DND-41 (cell line): ENCODE measurements around the gene LDHAL6B.

Experiments used
- ATAC-seq: fragments of 200-7000 bp; cut with Tn5 transposase; 3 replicates; pipeline ENCODE4 v1.9.1; 2021; ENCODE audit warnings: low read depth; ENCODE audit not compliant: insufficient read depth
- DNase-seq: peaks from one replicate; pipeline ENCODE4 v3.0.0-alpha.2; 2020
- H2AFZ ChIP-seq: 2 replicates; pipeline ENCODE4 v1.6.0; 2012; ENCODE audit warnings: low read depth, low read length
- H3K27ac ChIP-seq: 2 replicates; pipeline ENCODE4 v1.5.1; 2012; ENCODE audit warnings: low read length, inconsistent platforms
- H3K27me3 ChIP-seq: fragments of 200-600 bp; sonication (generic); 2 replicates; pipeline ENCODE4 v1.6.0; 2012; ENCODE audit warnings: low read length, mild to moderate bottlenecking, inconsistent platforms; ENCODE audit not compliant: insufficient read depth, poor library complexity
- H3K36me3 ChIP-seq: 2 replicates; pipeline ENCODE4 v1.5.1; 2012; ENCODE audit warnings: low read length, inconsistent platforms; ENCODE audit not compliant: insufficient read depth
- H3K4me1 ChIP-seq: 2 replicates; pipeline ENCODE4 v1.5.1; 2012; ENCODE audit warnings: mild to moderate bottlenecking, low read length; ENCODE audit not compliant: insufficient read depth
- H3K4me2 ChIP-seq: 2 replicates; pipeline ENCODE4 v1.6.0; 2012; ENCODE audit warnings: mild to moderate bottlenecking, moderate library complexity, low read length, inconsistent platforms; ENCODE audit not compliant: insufficient read depth
- H3K4me3 ChIP-seq, 2 experiments: fragments of 200-600 bp in 1 of 2; shearing (Covaris generic) in 1 of 2; 2 replicates each; pipeline ENCODE4 v1.5.1; 2012 to 2016; ENCODE audit warnings: inconsistent platforms in 2 of 2, low read length in 2 of 2, mild to moderate bottlenecking in 2 of 2, low read depth in 1 of 2, moderate library complexity in 1 of 2
- H3K79me2 ChIP-seq: 2 replicates; pipeline ENCODE4 v1.6.0; 2012; ENCODE audit warnings: low read length, inconsistent platforms; ENCODE audit not compliant: insufficient read depth
- H3K9ac ChIP-seq: 2 replicates; pipeline ENCODE4 v1.6.0; 2012; ENCODE audit warnings: low read depth, mild to moderate bottlenecking, inconsistent platforms, low read length, moderate library complexity
- H3K9me3 ChIP-seq: 2 replicates; pipeline ENCODE4 v1.5.1; 2012; ENCODE audit warnings: low read length, moderate library complexity, mild to moderate bottlenecking, inconsistent platforms; ENCODE audit not compliant: insufficient read depth, severe bottlenecking
- H4K20me1 ChIP-seq: 2 replicates; pipeline ENCODE4 v1.6.0; 2012; ENCODE audit warnings: low read length; ENCODE audit not compliant: insufficient read depth
- EZH2 ChIP-seq: IDR thresholded peaks from 3 replicates; pipeline ENCODE4 v1.6.1; 2012; ENCODE audit warnings: borderline replicate concordance, low read depth, mild to moderate bottlenecking, moderate library complexity, low read length, inconsistent platforms; ENCODE audit not compliant: severe bottlenecking
- TF ChIP-seq, protein P1 (sequence below): IDR thresholded peaks from 2 replicates; pipeline ENCODE4 v1.5.1; 2012; ENCODE audit warnings: borderline replicate concordance, low read length, moderate library complexity, mild to moderate bottlenecking; ENCODE audit not compliant: poor library complexity, severe bottlenecking; ENCODE audit errors: extremely low read depth

LDHAL6B gene

DNA sequence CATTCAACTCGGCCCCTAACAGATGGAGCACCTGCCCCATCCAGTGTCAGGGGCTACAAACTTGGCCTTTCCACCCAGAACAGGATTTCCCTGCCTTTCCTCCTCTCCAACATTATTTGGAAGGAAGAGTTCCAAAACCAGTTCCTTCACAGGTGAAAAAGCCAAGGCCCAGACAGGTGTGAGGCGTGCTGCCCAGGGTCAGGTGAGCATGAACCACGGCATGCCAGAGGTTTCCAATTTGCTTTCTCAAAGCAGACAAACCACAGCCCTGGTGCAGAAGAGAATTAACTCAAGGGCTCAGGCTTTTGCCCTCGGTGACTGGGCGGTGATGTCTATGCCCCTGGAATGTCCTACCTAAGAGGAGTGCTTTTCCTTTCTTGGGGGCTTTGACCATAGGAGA lies 43.2 kb downstream of the LDHAL6B start:
- no peak for DNase-seq
- Histone ChIP-seq H3K4me2 (no peak overlapping the region), H2AFZ (no peak overlapping the region), H3K36me3 (no peaks in the 10 kb centered on the region), H3K27ac (no peak overlapping the region), H3K27me3 (no peaks in the 10 kb centered on the region), H3K4me3 (no peak overlapping the region), H3K79me2 (no peaks in the 10 kb centered on the region), H3K4me1 (no peaks in the 10 kb centered on the region), H3K9me3 (no peaks in the 10 kb centered on the region), H4K20me1 (no peaks in the 10 kb centered on the region), H3K9ac (no peak overlapping the region)
- TF ChIP-seq EZH2, result no peak
- TF ChIP-seq, protein P1, sequence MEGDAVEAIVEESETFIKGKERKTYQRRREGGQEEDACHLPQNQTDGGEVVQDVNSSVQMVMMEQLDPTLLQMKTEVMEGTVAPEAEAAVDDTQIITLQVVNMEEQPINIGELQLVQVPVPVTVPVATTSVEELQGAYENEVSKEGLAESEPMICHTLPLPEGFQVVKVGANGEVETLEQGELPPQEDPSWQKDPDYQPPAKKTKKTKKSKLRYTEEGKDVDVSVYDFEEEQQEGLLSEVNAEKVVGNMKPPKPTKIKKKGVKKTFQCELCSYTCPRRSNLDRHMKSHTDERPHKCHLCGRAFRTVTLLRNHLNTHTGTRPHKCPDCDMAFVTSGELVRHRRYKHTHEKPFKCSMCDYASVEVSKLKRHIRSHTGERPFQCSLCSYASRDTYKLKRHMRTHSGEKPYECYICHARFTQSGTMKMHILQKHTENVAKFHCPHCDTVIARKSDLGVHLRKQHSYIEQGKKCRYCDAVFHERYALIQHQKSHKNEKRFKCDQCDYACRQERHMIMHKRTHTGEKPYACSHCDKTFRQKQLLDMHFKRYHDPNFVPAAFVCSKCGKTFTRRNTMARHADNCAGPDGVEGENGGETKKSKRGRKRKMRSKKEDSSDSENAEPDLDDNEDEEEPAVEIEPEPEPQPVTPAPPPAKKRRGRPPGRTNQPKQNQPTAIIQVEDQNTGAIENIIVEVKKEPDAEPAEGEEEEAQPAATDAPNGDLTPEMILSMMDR, result no peak
- no peak for ATAC-seq

DNA sequence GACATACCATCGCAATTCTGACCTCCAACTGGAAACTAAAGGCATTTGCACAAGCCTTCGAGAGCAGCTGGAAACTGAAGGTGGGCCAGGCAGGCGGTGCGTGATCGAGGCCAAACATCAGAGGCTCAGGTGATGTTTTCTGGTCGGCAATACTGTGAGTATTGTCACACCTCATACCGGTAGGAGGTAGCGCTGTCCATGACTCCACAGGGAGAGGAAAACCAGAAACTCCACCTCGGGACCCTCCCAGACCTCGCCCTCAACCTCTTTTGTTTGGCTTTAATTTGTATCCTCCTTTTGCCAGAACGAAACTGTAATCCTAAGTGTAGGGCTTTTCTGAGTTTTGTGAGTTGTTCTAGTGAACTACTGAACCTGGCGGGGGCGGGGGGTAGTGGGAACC lies 43.6 kb downstream of the LDHAL6B start:
- Histone ChIP-seq H3K79me2 (no peaks in the 10 kb centered on the region), H4K20me1 (no peaks in the 10 kb centered on the region), H3K36me3 (no peaks in the 10 kb centered on the region), H3K4me2 (no peak overlapping the region), H2AFZ (no peak overlapping the region), H3K4me1 (no peaks in the 10 kb centered on the region), H3K27me3 (no peaks in the 10 kb centered on the region), H3K9me3 (no peaks in the 10 kb centered on the region), H3K4me3 (no peak overlapping the region), H3K9ac (no peak overlapping the region), H3K27ac (no peak overlapping the region)
- no peak for ATAC-seq
- no peak for DNase-seq
- TF ChIP-seq EZH2, result no peak
- TF ChIP-seq, protein P1, result no peak

DNA sequence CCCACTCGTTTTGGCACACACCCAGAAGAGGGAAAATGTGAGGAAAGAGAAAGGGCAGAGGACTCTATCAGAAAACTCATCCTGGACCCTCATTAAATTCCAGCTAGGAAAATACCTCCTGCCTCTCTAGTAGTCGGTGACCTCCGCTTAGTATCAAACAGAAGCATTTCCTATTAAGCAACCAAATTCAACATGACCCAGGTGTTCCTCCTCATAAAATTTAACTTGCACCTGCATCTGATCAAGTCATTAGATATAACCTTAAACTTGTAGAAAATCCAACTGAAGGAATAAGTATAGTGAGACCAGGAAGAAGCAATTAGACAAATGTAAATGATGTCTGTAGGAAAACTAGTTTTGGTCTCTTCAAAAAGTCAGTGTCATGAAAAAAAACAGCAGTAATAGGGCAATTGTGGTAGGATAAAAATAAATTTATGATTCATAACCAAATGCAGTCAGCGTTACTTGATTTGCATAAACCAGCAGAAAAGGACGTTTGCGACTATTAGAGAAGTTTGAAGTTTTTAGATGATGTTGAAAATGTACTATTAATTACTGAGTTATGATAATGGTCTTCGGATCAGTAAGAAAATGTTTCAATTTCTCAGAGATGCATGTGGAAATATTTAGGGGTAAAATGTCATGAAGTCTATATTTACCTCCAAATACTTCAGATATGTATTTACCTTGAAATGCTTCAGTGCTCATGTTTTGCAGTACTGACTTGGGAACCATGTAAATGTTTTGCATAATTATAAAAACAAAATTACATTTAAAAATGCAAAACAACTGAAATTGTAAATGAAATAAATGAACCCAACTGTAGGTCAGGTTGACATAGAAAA lies 44.6 kb downstream of the LDHAL6B start:
- H2AFZ ChIP-seq, result no peak overlapping the region
- TF ChIP-seq EZH2, result no peak
- TF ChIP-seq, protein P1, result no peak
- no peak overlapping the region for H3K4me3 ChIP-seq
- no peak overlapping the region for H3K9ac ChIP-seq
- H3K27ac ChIP-seq, result no peak overlapping the region
- H3K79me2 ChIP-seq, result no peaks in the 10 kb centered on the region
- H4K20me1 ChIP-seq, result no peaks in the 10 kb centered on the region
- ATAC-seq (no peak), DNase-seq (no peak)
- H3K4me1 ChIP-seq, result no peaks in the 10 kb centered on the region
- no peak overlapping the region for H3K4me2 ChIP-seq
- no peaks in the 10 kb centered on the region for H3K9me3 ChIP-seq
- H3K27me3 ChIP-seq, result no peaks in the 10 kb centered on the region
- H3K36me3 ChIP-seq, result no peaks in the 10 kb centered on the region

DNA sequence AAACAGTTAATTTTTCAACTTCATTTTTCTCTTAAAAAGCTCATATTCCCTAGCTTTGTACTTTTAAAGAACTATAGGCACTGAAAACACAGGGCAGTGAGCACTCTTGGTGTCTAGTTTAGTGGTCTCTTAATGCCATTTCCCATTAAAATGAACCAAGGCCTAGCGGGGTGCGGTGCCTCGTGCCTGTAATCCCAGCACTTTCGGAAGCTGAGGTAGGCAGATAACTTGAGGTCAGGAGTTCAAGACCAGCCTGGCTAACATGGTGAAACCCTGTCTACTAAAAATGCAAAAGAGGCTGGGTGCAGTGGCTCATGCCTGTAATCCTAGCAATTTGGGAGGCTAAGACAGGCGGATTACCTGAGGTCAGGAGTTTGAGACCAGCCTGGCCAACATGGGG lies 45.5 kb downstream of the LDHAL6B start:
- Histone ChIP-seq H3K9me3 (no peaks in the 10 kb centered on the region), H3K4me3 (no peak overlapping the region), H3K27ac (no peak overlapping the region), H4K20me1 (no peaks in the 10 kb centered on the region), H3K27me3 (no peaks in the 10 kb centered on the region), H3K4me2 (no peak overlapping the region), H3K36me3 (no peaks in the 10 kb centered on the region), H2AFZ (no peak overlapping the region), H3K9ac (no peak overlapping the region), H3K79me2 (no peaks in the 10 kb centered on the region), H3K4me1 (no peaks in the 10 kb centered on the region)
- no peak for DNase-seq
- TF ChIP-seq EZH2, result no peak
- no peak for ATAC-seq
